Astrocyte of the cerebellum (primary cell): ENCODE results near the gene LMOD1.
"Not testable (repeated sequence)": the region's sequence is repeated elsewhere in the genome, so short reads cannot be mapped to it uniquely, and the experiment has no call there.

ENCODE experiments used
- DNase-seq: peaks from one replicate; pipeline ENCODE4 v3.0.0-alpha.2; 2011; ENCODE audit warnings: low read depth
- H3K4me3 ChIP-seq: 2 replicates; pipeline ENCODE4 v1.5.1; 2011; ENCODE audit warnings: mild to moderate bottlenecking, low read depth, low read length, moderate library complexity
- CTCF ChIP-seq: IDR thresholded peaks from 2 replicates; pipeline ENCODE4 v1.5.1; 2012; ENCODE audit warnings: low read length, low read depth, moderate library complexity, mild to moderate bottlenecking; ENCODE audit errors: missing control alignments
- in situ Hi-C: cut with HindIII; loops from 2 replicates; pipeline ENCODE4 v1.10.0; 2017; ENCODE audit warnings: low sequenced_read_pairs

Gene LMOD1

GRCh38 chr1:201964261-201964660 is 17.9 kb upstream of the LMOD1 start:
- in situ Hi-C loops: no loop called here
- DNase-seq: no peak
- no peak for TF ChIP-seq CTCF
- H3K4me3 ChIP-seq: no peak overlapping the region

- in situ Hi-C loops, DNase-seq, H3K4me3 ChIP-seq: not testable (repeated sequence)
These were observed 16.0 kb upstream of the LMOD1 start for GRCh38 chr1:201962382-201962781.

GRCh38 chr1:201958348-201958747 is 12.0 kb upstream of the LMOD1 start:
- TF ChIP-seq CTCF: no peak
- in situ Hi-C loops: no loop called here
- no peak for DNase-seq

GRCh38 chr1:201955729-201956143 is 9.4 kb upstream of the LMOD1 start:
- H3K4me3 ChIP-seq: peak overlapping the region; percentile 100
- no peak for TF ChIP-seq CTCF
- in situ Hi-C loops: no loop called here
- no peak for DNase-seq

More at GRCh38 chr1:201958348-201958747, 12.0 kb upstream of the LMOD1 start:
- no peak overlapping the region for H3K4me3 ChIP-seq

- peak; percentile 98 for DNase-seq
- no peak for TF ChIP-seq CTCF
- in situ Hi-C loops: no loop called here
These were observed 8.8 kb upstream of the LMOD1 start, which contains the start of gene TIMM17A for GRCh38 chr1:201955009-201955728. Gene TIMM17A, plus strand, starts transcription at chr1:201955503. Its CDS starts 24 bp downstream, at chr1:201955527.

GRCh38 chr1:201954263-201955008 is 8.1 kb upstream of the LMOD1 start:
- DNase-seq: no peak
- no peak for TF ChIP-seq CTCF
- in situ Hi-C loops: no loop called here
- H3K4me3 ChIP-seq: peak overlapping the region; percentile 100

More at GRCh38 chr1:201955009-201955728, 8.8 kb upstream of the LMOD1 start, which contains the start of gene TIMM17A:
- peak within 1 kb of the TSS; percentile 100 for H3K4me3 ChIP-seq

- no peak for TF ChIP-seq CTCF
- H3K4me3 ChIP-seq: no peak overlapping the region
- in situ Hi-C loops: no loop called here
- DNase-seq: no peak
These were observed 3.1 kb upstream of the LMOD1 start for GRCh38 chr1:201949491-201949890.
